Astrocyte of the cerebellum (primary cell): ENCODE data around the gene USP10.

Experiments used
- DNase-seq: peaks from one replicate; pipeline ENCODE4 v3.0.0-alpha.2; 2011; ENCODE audit warnings: low read depth
- H3K4me3 ChIP-seq: 2 replicates; pipeline ENCODE4 v1.5.1; 2011; ENCODE audit warnings: mild to moderate bottlenecking, low read depth, low read length, moderate library complexity
- CTCF ChIP-seq: IDR thresholded peaks from 2 replicates; pipeline ENCODE4 v1.5.1; 2012; ENCODE audit warnings: low read length, low read depth, moderate library complexity, mild to moderate bottlenecking; ENCODE audit errors: missing control alignments
- in situ Hi-C: cut with HindIII; loops from 2 replicates; pipeline ENCODE4 v1.10.0; 2017; ENCODE audit warnings: low sequenced_read_pairs

USP10 gene

DNA sequence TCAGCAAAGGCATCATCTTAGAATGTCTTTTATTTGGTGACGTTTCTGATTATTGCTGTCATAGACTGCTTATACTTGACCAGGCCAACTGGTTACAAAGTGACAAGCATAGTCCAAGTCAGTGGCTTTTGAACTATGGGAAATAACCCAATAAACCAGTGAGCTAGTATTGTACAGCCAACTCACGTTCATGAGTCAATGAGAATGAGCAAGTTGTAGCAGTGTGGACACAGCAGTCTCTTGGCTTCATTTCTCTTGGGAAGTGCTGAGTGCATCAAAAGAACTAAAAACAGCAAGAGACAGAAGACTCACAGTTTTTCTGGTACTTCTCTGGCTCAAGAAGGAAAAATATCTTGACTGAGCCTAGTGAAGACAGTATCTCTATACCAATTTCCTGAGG lies 83.0 kb downstream of the USP10 start:
- no peak for TF ChIP-seq CTCF
- H3K4me3 ChIP-seq = no peak overlapping the region
- in situ Hi-C loops = loop anchor here (10.0 kb wide), 1 partner anchor 162 kb away; no protein-coding TSS in a partner anchor
- DNase-seq = no peak

DNA sequence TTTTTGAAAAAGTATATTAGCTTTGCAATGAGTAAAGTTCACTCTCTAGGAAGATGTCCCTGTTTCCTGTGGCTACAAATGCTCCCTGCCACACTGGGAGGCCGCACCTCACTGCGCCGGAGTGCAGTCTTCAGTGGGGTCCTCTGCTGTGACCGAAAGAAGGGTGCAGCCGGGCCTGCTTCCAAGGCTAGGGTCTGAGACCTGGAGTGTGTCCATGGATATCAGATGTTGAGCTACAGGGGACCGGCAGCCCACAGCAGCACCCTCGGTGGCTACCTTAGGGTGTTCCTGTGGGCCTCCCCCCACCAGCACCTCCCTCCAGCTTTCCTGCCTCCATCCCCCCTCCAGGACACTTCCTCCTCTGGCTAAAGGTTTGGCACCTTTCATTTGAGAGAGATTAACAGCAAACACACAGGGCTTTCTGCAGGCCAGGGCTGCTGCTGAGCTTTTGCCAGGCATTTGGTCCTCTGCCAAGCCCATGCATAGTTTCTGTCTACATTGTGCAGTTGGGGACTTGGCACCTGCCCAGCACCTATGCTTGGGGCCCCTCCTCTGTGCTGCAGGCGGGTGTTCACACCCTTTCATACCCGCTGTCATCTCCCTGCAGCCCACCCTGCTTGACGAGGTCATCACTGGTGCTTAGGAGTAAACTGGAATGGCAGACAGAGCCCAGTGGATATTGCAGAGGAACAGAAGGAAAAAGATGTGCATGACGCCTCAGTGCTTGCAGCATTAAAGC lies 86.2 kb downstream of the USP10 start:
- DNase-seq = no peak
- H3K4me3 ChIP-seq = no peak overlapping the region
- in situ Hi-C loops = loop anchor here (10.0 kb wide), 1 partner anchor 159 kb away; no protein-coding TSS in a partner anchor
- no peak for TF ChIP-seq CTCF

DNA sequence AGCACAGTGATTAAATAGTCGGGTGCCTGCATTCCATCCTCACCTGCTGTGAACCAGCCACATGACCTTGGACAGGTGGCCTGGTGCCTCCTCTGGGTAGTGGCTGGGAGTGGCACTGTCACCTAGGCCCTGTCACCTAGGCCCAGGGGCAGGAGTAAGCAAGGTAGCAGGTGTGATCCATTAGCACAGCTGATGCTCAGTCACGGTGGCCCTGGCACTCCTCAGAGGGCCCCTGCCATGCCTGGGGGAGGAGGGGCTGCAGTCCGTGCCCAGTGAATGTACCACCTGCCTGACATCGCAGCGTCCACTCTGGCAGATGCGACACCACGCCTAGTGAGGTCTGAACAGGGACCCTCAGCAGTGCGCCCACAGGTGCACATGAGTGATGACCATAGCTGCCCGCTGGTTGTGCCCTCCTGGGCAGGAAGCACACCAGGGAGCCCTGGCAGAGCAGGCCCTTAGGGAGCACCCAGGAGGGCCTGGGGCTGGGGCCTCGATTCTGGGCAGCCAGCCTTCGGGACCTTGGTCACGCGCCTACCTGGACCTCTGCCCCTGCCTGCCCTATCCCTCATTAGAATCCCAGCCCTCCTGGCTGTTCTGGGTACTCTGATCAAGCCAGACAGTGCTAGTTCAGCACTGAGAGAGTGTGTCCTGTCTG lies 86.9 kb downstream of the USP10 start:
- no peak for TF ChIP-seq CTCF
- no peak overlapping the region for H3K4me3 ChIP-seq
- DNase-seq = no peak
- in situ Hi-C loops = loop anchor here (10.0 kb wide), 1 partner anchor 158 kb away; no protein-coding TSS in a partner anchor

GRCh38 chr16:84787263-84787622 lies 87.4 kb downstream of the USP10 start:
- no peak for DNase-seq
- no peak for TF ChIP-seq CTCF
- in situ Hi-C loops = loop anchor here (10.0 kb wide), 1 partner anchor 158 kb away; no protein-coding TSS in a partner anchor
- H3K4me3 ChIP-seq = no peak overlapping the region

DNA sequence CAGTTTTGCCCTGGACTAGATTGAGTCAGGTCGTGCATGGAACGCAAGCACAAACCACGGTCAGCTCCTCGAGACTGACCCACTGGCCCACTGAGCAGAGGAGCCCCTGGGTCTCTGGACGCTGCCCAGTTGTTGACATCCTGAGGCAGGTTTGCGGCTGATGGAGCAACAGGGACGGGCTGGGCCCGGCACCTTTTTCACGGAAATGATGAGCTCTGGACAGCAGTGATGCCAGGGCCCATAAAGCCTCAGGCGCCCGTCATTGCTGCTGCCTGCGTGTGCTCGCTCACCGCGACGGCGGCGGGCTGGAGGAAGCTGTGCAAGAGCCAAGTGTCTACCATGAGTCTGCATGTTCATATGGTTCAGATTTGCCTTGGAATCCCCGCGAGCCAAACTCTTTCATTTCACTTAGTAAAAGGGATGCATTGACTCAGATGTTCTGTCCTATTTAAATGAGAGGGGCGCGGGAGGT lies 89.2 kb downstream of the USP10 start:
- no peak overlapping the region for H3K4me3 ChIP-seq
- no peak for DNase-seq
- no peak for TF ChIP-seq CTCF
- in situ Hi-C loops = loop anchor here (10.0 kb wide), 1 partner anchor 156 kb away; no protein-coding TSS in a partner anchor

DNA sequence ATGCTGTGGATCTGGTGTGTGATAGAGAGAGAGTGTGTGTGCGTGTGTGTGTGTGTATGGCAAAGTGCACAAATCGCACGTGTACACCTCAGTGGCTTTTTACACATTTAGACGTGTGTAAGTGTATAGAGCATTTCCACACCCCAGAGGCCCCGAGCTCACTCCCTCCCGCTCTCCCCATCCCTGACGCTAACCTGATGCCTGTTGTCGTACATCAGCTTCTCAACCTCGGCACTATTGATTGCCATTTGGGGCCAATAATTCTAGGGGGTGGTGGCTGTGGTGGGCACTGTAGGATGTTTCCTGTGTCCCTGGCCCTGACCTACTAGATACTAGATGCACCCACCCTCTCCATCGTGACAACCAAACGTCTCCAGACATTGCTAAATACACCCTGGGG lies 89.6 kb downstream of the USP10 start:
- no peak overlapping the region for H3K4me3 ChIP-seq
- in situ Hi-C loops = loop anchor here (10.0 kb wide), 1 partner anchor 155 kb away; no protein-coding TSS in a partner anchor
- no peak for DNase-seq
- TF ChIP-seq CTCF = no peak
